ENCODE data around the gene RBMS2.

DNA sequence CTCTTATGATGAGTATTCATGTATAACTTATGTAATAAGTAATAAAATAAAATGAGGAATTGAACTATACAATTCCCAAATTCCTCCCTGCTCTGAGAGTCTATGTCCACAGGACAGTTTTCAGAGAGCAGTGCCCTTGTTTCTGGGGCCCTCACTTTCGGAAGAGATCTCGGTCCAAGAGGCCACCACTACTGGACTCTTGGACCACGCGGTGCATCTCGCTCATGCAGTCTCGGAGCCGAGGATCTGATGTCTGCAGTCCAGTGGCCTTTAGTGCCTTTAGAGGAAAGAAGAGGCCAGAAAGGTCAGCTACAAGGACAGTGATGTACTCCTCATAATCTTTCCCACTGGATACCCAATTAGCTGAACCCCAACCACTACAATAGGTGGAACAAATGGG is 42.0 kb upstream of the RBMS2 start:
- TF ChIP-seq, protein P1, sequence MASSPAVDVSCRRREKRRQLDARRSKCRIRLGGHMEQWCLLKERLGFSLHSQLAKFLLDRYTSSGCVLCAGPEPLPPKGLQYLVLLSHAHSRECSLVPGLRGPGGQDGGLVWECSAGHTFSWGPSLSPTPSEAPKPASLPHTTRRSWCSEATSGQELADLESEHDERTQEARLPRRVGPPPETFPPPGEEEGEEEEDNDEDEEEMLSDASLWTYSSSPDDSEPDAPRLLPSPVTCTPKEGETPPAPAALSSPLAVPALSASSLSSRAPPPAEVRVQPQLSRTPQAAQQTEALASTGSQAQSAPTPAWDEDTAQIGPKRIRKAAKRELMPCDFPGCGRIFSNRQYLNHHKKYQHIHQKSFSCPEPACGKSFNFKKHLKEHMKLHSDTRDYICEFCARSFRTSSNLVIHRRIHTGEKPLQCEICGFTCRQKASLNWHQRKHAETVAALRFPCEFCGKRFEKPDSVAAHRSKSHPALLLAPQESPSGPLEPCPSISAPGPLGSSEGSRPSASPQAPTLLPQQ (tag by site-specific recombination; IDR thresholded peaks at IDR 0.05): no peak
- TF ChIP-seq, protein P2, sequence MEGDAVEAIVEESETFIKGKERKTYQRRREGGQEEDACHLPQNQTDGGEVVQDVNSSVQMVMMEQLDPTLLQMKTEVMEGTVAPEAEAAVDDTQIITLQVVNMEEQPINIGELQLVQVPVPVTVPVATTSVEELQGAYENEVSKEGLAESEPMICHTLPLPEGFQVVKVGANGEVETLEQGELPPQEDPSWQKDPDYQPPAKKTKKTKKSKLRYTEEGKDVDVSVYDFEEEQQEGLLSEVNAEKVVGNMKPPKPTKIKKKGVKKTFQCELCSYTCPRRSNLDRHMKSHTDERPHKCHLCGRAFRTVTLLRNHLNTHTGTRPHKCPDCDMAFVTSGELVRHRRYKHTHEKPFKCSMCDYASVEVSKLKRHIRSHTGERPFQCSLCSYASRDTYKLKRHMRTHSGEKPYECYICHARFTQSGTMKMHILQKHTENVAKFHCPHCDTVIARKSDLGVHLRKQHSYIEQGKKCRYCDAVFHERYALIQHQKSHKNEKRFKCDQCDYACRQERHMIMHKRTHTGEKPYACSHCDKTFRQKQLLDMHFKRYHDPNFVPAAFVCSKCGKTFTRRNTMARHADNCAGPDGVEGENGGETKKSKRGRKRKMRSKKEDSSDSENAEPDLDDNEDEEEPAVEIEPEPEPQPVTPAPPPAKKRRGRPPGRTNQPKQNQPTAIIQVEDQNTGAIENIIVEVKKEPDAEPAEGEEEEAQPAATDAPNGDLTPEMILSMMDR (tag by site-specific recombination; IDR thresholded peaks at IDR 0.05): no peak
- TF ChIP-seq ZNF184 (tag by site-specific recombination; IDR thresholded peaks at IDR 0.05) (no peak), ZNF670 (tag by site-specific recombination; IDR thresholded peaks at IDR 0.05; ENCODE audit: low read depth) (no peak), BCL11B (tag by site-specific recombination; IDR thresholded peaks at IDR 0.05; ENCODE audit: low read depth) (no peak), ZNF274 (IDR thresholded peaks at IDR 0.05; ENCODE audit: low read length) (no peak), ZNF274 (tag by site-specific recombination; IDR thresholded peaks at IDR 0.05; ENCODE audit: borderline replicate concordance) (no peak), ZNF221 (tag by site-specific recombination; IDR thresholded peaks at IDR 0.05; ENCODE audit: borderline replicate concordance) (no peak)
- TF ChIP-seq, protein P3, sequence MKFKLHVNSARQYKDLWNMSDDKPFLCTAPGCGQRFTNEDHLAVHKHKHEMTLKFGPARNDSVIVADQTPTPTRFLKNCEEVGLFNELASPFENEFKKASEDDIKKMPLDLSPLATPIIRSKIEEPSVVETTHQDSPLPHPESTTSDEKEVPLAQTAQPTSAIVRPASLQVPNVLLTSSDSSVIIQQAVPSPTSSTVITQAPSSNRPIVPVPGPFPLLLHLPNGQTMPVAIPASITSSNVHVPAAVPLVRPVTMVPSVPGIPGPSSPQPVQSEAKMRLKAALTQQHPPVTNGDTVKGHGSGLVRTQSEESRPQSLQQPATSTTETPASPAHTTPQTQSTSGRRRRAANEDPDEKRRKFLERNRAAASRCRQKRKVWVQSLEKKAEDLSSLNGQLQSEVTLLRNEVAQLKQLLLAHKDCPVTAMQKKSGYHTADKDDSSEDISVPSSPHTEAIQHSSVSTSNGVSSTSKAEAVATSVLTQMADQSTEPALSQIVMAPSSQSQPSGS (tag by site-specific recombination; IDR thresholded peaks at IDR 0.05; ENCODE audit: low read depth): no peak

Measured in HEK293 (cell line).